ENCODE results near the gene ZNF146.
"Not testable (repeated sequence)": the region's sequence is repeated elsewhere in the genome, so short reads cannot be mapped to it uniquely, and the experiment has no call there.

ZNF146 gene

GRCh38 chr19:36214386-36215275, at the start of gene ZNF146, which contains the start of gene ZNF565:
ZNF146 (plus strand) TSS chr19:36215106; CDS start chr19:36236441, 21,335 bp downstream.
ZNF565 (minus strand) TSS chr19:36214665; CDS start chr19:36201985, 12,680 bp downstream.
- DNase-seq, result peak; percentile 97

GRCh38 chr19:36169084-36169760, 45.7 kb upstream of the ZNF146 start:
- DNase-seq, result no peak

GRCh38 chr19:36172852-36173251, 42.1 kb upstream of the ZNF146 start:
- DNase-seq, result no peak

- DNase-seq, result not testable (repeated sequence)
Measured at GRCh38 chr19:36173846-36174245, 41.1 kb upstream of the ZNF146 start.

GRCh38 chr19:36179077-36179476, 35.8 kb upstream of the ZNF146 start:
- not testable (repeated sequence) for DNase-seq

- DNase-seq, result no peak
Measured at GRCh38 chr19:36182612-36183244, 32.2 kb upstream of the ZNF146 start.

- DNase-seq, result no peak
Measured at GRCh38 chr19:36183245-36183628, 31.7 kb upstream of the ZNF146 start.

- DNase-seq, result not testable (repeated sequence)
Measured at GRCh38 chr19:36186722-36187121, 28.2 kb upstream of the ZNF146 start.

- no peak for DNase-seq
Measured at GRCh38 chr19:36196249-36196648, 18.7 kb upstream of the ZNF146 start.

- DNase-seq, result no peak
Measured at GRCh38 chr19:36198119-36198518, 16.8 kb upstream of the ZNF146 start.

- no peak for DNase-seq
Measured at GRCh38 chr19:36201684-36202083, 13.2 kb upstream of the ZNF146 start.

- DNase-seq, result no peak
Measured at GRCh38 chr19:36203293-36203692, 11.6 kb upstream of the ZNF146 start.

GRCh38 chr19:36207605-36208252, 7.2 kb upstream of the ZNF146 start:
- DNase-seq, result no peak

GRCh38 chr19:36209372-36209771, 5.5 kb upstream of the ZNF146 start:
- no peak for DNase-seq

- no peak for DNase-seq
Measured at GRCh38 chr19:36210497-36210896, 4.4 kb upstream of the ZNF146 start.

- DNase-seq, result no peak
Measured at GRCh38 chr19:36212895-36213294, 2.0 kb upstream of the ZNF146 start.

GRCh38 chr19:36215276-36216123, 594 bp downstream of the ZNF146 start:
- DNase-seq, result peak in 1 of 2 donors; percentile 4

GRCh38 chr19:36221474-36221873, 6.6 kb downstream of the ZNF146 start:
- no peak for DNase-seq

- DNase-seq, result no peak
Measured at GRCh38 chr19:36222503-36222902, 7.6 kb downstream of the ZNF146 start.

GRCh38 chr19:36225219-36225892, 10.4 kb downstream of the ZNF146 start:
- DNase-seq, result no peak

GRCh38 chr19:36233626-36234025, 18.7 kb downstream of the ZNF146 start:
- DNase-seq, result not testable (repeated sequence)

All from CD4-positive, alpha-beta T cell treated with Interleukin-1 beta for 1 hour (primary cell).